Activated naive CD8-positive, alpha-beta T cell treated with anti-CD3 and anti-CD28 coated beads, Interleukin-2, amount 50 U/mL, for 24 hours (primary cell): ENCODE measurements around the gene MAP2.
A peak's percentile ranks its signal among the peaks of the same experiment; 100 is the strongest.

ENCODE experiments used
- ATAC-seq: fragments of 150-1000 bp; cut with Tn5 transposase; one replicate; pipeline ENCODE4 v1.10.0; 2021
- DNase-seq: peaks from one replicate; pipeline ENCODE4 v3.0.0; 2021
- H3K27ac Mint-ChIP-seq: one replicate; pipeline ENCODE4 v1.8.0; 2021; ENCODE audit warnings: mild to moderate bottlenecking, mixed read lengths
- H3K27me3 Mint-ChIP-seq: one replicate; pipeline ENCODE4 v1.8.0; 2021; ENCODE audit warnings: mixed read lengths
- H3K36me3 Mint-ChIP-seq: one replicate; pipeline ENCODE4 v1.8.0; 2021; ENCODE audit warnings: low read depth, mixed read lengths
- H3K4me1 Mint-ChIP-seq: one replicate; pipeline ENCODE4 v1.8.0; 2021; ENCODE audit warnings: mixed read lengths
- H3K4me3 Mint-ChIP-seq: one replicate; pipeline ENCODE4 v1.8.0; 2021; ENCODE audit warnings: mild to moderate bottlenecking, moderate library complexity, mixed read lengths
- H3K9me3 Mint-ChIP-seq: one replicate; pipeline ENCODE4 v1.8.0; 2021; ENCODE audit warnings: mixed read lengths

Gene MAP2

GRCh38 chr2:209633911-209634310 is 210.1 kb downstream of the MAP2 start:
- ATAC-seq (no peak), DNase-seq (no peak)
- H3K9me3 Mint-ChIP-seq = no peaks in the 10 kb centered on the region
- H3K4me1 Mint-ChIP-seq = no peaks in the 10 kb centered on the region
- no peaks in the 10 kb centered on the region for H3K36me3 Mint-ChIP-seq
- no peak overlapping the region for H3K4me3 Mint-ChIP-seq
- H3K27me3 Mint-ChIP-seq = no peaks in the 10 kb centered on the region
- H3K27ac Mint-ChIP-seq = no peak overlapping the region

- no peaks in the 10 kb centered on the region for H3K9me3 Mint-ChIP-seq
- H3K27ac Mint-ChIP-seq = no peak overlapping the region
- no peaks in the 10 kb centered on the region for H3K4me1 Mint-ChIP-seq
- no peak overlapping the region for H3K4me3 Mint-ChIP-seq
- H3K36me3 Mint-ChIP-seq = no peaks in the 10 kb centered on the region
- DNase-seq (no peak), ATAC-seq (no peak)
- H3K27me3 Mint-ChIP-seq = no peaks in the 10 kb centered on the region
Measured at GRCh38 chr2:209636076-209636475, 212.2 kb downstream of the MAP2 start.

GRCh38 chr2:209637293-209637692 is 213.4 kb downstream of the MAP2 start:
- DNase-seq (no peak), ATAC-seq (no peak)
- no peaks in the 10 kb centered on the region for H3K36me3 Mint-ChIP-seq
- H3K9me3 Mint-ChIP-seq = no peaks in the 10 kb centered on the region
- no peak overlapping the region for H3K4me3 Mint-ChIP-seq
- H3K27me3 Mint-ChIP-seq = no peaks in the 10 kb centered on the region
- H3K4me1 Mint-ChIP-seq = no peaks in the 10 kb centered on the region
- H3K27ac Mint-ChIP-seq = no peak overlapping the region

- Mint-ChIP-seq H3K27me3 (no peaks in the 10 kb centered on the region), H3K4me3 (no peak overlapping the region), H3K27ac (no peak overlapping the region), H3K9me3 (no peaks in the 10 kb centered on the region), H3K36me3 (no peaks in the 10 kb centered on the region), H3K4me1 (no peaks in the 10 kb centered on the region)
- DNase-seq = no peak
- peak; percentile 43 for ATAC-seq
Measured at GRCh38 chr2:209638346-209638745, 214.5 kb downstream of the MAP2 start.

DNA sequence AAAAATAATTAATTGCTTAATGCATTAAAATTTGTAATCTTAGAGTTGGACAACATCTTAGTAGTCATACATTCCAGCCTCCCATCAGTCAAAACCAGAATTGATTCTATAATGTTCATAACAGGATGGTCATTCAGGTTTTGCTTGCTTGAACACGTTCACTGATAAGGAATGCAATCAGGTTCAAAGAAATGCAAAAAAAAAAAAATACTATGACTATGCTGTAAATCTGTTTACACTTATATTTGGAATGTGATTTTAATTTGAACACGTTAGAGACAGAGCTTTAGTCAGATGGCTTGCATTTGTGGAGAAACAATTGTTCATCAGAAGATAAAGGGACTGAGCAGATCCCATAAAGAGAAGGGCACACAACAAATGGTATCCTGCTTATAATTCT is 216.5 kb downstream of the MAP2 start:
- Mint-ChIP-seq H3K27me3 (no peaks in the 10 kb centered on the region), H3K9me3 (no peaks in the 10 kb centered on the region), H3K4me3 (no peak overlapping the region), H3K36me3 (no peaks in the 10 kb centered on the region), H3K27ac (no peak overlapping the region), H3K4me1 (no peaks in the 10 kb centered on the region)
- no peak for DNase-seq
- ATAC-seq = no peak

- no peaks in the 10 kb centered on the region for H3K27me3 Mint-ChIP-seq
- DNase-seq (no peak), ATAC-seq (no peak)
- H3K4me1 Mint-ChIP-seq = no peaks in the 10 kb centered on the region
- no peak overlapping the region for H3K27ac Mint-ChIP-seq
- H3K4me3 Mint-ChIP-seq = no peak overlapping the region
- H3K36me3 Mint-ChIP-seq = no peaks in the 10 kb centered on the region
- H3K9me3 Mint-ChIP-seq = no peaks in the 10 kb centered on the region
Measured at GRCh38 chr2:209642146-209642820, 218.4 kb downstream of the MAP2 start.

DNA sequence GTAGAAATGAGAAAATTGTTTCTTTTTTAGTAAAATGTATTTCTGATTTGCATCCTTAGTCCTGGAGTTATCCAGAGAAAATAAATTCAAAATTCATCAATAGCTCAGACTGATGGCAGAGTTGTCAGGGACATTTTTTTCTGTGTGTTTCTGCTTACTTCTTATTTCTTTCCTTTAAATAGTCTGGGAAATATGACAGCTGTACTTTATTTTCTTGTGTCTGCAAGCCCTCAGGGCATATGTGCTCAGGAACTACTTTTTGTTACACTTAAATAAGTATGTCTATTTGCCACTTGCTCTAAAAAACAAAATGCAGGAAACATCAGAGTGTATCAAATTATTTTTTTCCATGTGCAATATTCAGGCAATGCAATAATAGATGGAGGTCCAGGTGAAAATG is 221.0 kb downstream of the MAP2 start:
- H3K36me3 Mint-ChIP-seq = no peaks in the 10 kb centered on the region
- no peak for DNase-seq
- H3K9me3 Mint-ChIP-seq = no peaks in the 10 kb centered on the region
- H3K27ac Mint-ChIP-seq = no peak overlapping the region
- no peak for ATAC-seq
- no peak overlapping the region for H3K4me3 Mint-ChIP-seq
- H3K27me3 Mint-ChIP-seq = no peaks in the 10 kb centered on the region
- H3K4me1 Mint-ChIP-seq = no peaks in the 10 kb centered on the region

- DNase-seq (no peak), ATAC-seq (no peak)
- no peak overlapping the region for H3K4me3 Mint-ChIP-seq
- no peak overlapping the region for H3K27ac Mint-ChIP-seq
- no peaks in the 10 kb centered on the region for H3K27me3 Mint-ChIP-seq
- H3K4me1 Mint-ChIP-seq = no peaks in the 10 kb centered on the region
- H3K36me3 Mint-ChIP-seq = no peaks in the 10 kb centered on the region
- H3K9me3 Mint-ChIP-seq = no peaks in the 10 kb centered on the region
Measured at GRCh38 chr2:209648714-209649113, 224.9 kb downstream of the MAP2 start.

DNA sequence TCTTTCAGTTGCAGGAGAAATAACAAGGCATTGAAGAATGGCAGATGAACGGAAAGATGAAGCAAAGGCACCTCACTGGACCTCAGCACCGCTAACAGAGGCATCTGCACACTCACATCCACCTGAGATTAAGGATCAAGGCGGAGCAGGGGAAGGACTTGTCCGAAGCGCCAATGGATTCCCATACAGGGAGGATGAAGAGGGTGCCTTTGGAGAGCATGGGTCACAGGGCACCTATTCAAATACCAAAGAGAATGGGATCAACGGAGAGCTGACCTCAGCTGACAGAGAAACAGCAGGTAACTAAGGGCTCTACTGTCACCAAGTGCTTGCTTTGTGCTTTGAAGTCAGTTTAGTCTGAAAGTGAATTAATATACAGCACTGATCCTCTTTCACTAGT is 229.3 kb downstream of the MAP2 start:
- H3K36me3 Mint-ChIP-seq = no peaks in the 10 kb centered on the region
- no peaks in the 10 kb centered on the region for H3K9me3 Mint-ChIP-seq
- DNase-seq (no peak), ATAC-seq (no peak)
- no peak overlapping the region for H3K4me3 Mint-ChIP-seq
- no peaks in the 10 kb centered on the region for H3K27me3 Mint-ChIP-seq
- H3K4me1 Mint-ChIP-seq = no peaks in the 10 kb centered on the region
- no peak overlapping the region for H3K27ac Mint-ChIP-seq

- H3K27me3 Mint-ChIP-seq = no peaks in the 10 kb centered on the region
- no peak for DNase-seq
- no peak overlapping the region for H3K4me3 Mint-ChIP-seq
- no peaks in the 10 kb centered on the region for H3K4me1 Mint-ChIP-seq
- no peaks in the 10 kb centered on the region for H3K9me3 Mint-ChIP-seq
- H3K36me3 Mint-ChIP-seq = no peaks in the 10 kb centered on the region
- ATAC-seq = no peak
- no peak overlapping the region for H3K27ac Mint-ChIP-seq
Measured at GRCh38 chr2:209661286-209661894, 237.5 kb downstream of the MAP2 start.

DNA sequence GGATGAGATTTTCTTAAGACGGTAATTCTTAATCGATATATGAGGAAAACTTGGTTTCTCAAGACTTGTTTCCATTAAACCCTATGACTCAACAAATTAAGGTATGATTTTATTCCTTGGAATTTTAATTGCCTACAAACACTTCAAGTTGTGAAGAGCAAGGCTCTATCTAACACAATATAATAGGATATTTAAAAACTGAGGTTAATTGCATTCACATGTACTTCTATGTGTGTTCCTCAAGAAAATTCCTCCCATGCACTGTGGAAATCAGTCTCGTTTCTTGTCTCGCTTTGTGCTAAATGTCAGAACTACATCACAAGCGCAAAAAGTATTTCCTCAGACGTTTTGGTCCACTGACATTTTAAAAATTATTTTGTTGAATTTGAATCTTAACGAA is 238.2 kb downstream of the MAP2 start:
- Mint-ChIP-seq H3K27ac (no peak overlapping the region), H3K36me3 (no peaks in the 10 kb centered on the region), H3K4me1 (no peaks in the 10 kb centered on the region), H3K27me3 (peaks cover under 1% of the 10 kb centered on the region), H3K9me3 (no peaks in the 10 kb centered on the region), H3K4me3 (no peak overlapping the region)
- no peak for ATAC-seq
- DNase-seq = no peak

DNA sequence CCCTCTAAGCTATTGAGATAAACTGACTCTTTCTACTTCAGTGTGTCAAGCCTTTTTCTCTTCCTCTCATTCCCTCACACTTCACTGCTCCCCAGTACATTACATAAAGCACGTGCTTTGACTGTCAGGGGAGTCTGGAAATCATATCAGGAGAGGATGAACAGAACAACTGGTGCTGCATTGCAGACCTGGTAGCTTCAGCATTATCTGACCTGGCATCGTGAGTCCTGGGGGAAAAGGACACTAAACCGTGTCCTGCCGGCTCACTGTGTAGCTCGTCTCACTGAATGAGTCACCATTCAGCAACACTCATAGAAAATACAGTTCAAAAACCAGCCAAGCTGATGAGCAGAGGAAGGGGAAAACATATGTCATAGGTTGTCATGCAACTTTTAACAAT is 239.3 kb downstream of the MAP2 start:
- Mint-ChIP-seq H3K4me3 (no peak overlapping the region), H3K27me3 (peaks cover 2% of the 10 kb centered on the region), H3K36me3 (no peaks in the 10 kb centered on the region), H3K27ac (no peak overlapping the region), H3K9me3 (no peaks in the 10 kb centered on the region), H3K4me1 (no peaks in the 10 kb centered on the region)
- no peak for DNase-seq
- ATAC-seq = no peak

DNA sequence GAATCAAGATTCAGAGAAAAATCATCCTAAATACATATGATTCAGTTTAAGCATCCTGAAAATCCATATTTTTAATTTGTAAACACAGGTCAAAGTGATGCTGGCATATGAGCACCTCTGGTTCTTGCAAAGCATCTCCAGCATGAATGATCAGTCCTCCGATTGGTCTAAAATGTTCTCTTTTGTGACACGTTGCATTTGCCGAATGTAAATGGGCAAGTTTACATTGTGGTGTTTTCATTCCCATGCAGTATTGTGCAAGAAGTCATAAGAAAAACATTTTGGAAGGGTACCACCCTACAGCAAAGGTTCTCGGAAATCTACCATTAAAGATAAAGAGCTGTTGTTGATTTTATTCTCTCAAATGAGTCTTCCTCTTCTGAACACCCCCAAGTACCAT is 239.8 kb downstream of the MAP2 start:
- Mint-ChIP-seq H3K27ac (no peak overlapping the region), H3K9me3 (no peaks in the 10 kb centered on the region), H3K4me3 (no peak overlapping the region), H3K4me1 (no peaks in the 10 kb centered on the region), H3K27me3 (peaks cover 2% of the 10 kb centered on the region), H3K36me3 (no peaks in the 10 kb centered on the region)
- no peak for ATAC-seq
- no peak for DNase-seq

- Mint-ChIP-seq H3K27ac (no peak overlapping the region), H3K9me3 (no peaks in the 10 kb centered on the region), H3K36me3 (no peaks in the 10 kb centered on the region), H3K4me1 (no peaks in the 10 kb centered on the region), H3K4me3 (no peak overlapping the region), H3K27me3 (peaks cover 2% of the 10 kb centered on the region)
- ATAC-seq (no peak), DNase-seq (no peak)
Measured at GRCh38 chr2:209666296-209666695, 242.4 kb downstream of the MAP2 start.

GRCh38 chr2:209671020-209671680 is 247.3 kb downstream of the MAP2 start:
- DNase-seq (no peak), ATAC-seq (no peak)
- Mint-ChIP-seq H3K36me3 (no peaks in the 10 kb centered on the region), H3K9me3 (no peaks in the 10 kb centered on the region), H3K27ac (no peak overlapping the region), H3K4me3 (no peak overlapping the region), H3K4me1 (no peaks in the 10 kb centered on the region), H3K27me3 (peaks cover 3% of the 10 kb centered on the region)
